ENCODE data around the gene FOXO6. TPM values are rescaled to one million over a fixed set of nuclear protein-coding genes. Genes with fewer than 3 reads are reported as not detected.

The FOXO6 gene
- total and polyA plus RNA-seq, 2 donors from 2014 or later: 0.47 to 1.0 TPM

DNA sequence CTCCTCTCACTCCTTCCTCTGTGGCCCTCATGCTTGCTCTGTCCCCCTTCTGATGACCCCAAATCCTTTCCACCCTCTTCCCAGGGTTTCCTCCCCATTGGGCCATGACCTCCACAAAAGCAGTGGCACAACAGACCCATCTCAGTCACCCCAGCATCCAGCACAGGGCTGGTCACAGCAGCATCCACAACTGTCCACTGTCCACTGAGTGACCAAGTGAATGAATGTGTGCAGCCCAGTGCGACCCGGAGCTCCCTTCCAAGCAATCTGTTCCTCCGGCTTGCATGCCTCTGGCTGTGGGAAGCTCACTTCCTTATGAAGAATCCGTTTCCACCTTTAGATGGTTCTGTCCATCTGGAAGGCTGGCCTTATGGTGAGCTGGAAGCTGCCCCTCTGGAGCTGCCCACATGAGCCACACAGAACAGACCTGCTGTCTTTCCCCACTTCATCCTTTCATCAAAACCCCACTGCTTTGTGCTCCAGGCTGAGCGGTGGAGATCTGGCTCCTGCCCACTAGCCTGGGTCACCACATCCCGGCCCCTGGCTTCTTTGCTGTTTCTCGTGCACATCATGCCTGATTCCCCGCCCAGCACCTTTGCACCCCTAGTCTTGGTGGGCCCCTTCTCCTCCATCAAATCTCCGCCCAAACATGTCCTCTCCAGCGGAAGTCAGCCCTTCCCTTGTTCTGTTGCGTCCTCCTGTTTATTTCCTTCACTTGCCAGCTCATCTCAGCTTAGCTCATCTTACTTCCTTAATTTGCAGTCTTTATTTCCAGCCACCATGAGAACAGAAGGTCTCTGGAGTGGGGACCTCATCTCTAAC is 66.9 kb downstream of the FOXO6 start:
- H3K9ac ChIP-seq (ENCODE audit: low read length in 3 of 3): no peak overlapping the region
- H3K36me3 ChIP-seq (ENCODE audit: control insufficient read depth in 2 of 3, insufficient read depth in 3 of 3, low read length in 3 of 3): no peaks in the 10 kb centered on the region
- no peak overlapping the region for H3K27ac ChIP-seq (ENCODE audit: low read depth in 2 of 2, low read length in 2 of 2)
- H3K4me3 ChIP-seq (ENCODE audit: low read length in 3 of 3): no peak overlapping the region
- TF ChIP-seq, protein P1, sequence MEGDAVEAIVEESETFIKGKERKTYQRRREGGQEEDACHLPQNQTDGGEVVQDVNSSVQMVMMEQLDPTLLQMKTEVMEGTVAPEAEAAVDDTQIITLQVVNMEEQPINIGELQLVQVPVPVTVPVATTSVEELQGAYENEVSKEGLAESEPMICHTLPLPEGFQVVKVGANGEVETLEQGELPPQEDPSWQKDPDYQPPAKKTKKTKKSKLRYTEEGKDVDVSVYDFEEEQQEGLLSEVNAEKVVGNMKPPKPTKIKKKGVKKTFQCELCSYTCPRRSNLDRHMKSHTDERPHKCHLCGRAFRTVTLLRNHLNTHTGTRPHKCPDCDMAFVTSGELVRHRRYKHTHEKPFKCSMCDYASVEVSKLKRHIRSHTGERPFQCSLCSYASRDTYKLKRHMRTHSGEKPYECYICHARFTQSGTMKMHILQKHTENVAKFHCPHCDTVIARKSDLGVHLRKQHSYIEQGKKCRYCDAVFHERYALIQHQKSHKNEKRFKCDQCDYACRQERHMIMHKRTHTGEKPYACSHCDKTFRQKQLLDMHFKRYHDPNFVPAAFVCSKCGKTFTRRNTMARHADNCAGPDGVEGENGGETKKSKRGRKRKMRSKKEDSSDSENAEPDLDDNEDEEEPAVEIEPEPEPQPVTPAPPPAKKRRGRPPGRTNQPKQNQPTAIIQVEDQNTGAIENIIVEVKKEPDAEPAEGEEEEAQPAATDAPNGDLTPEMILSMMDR (IDR thresholded peaks at IDR 0.05; ENCODE audit: borderline replicate concordance, extremely low read depth, insufficient read depth): no peak
- DNase-seq (no peak), FAIRE-seq (no peak)
- intact Hi-C loops (cut with DNase I): no loop called here
- H3K4me1 ChIP-seq (ENCODE audit: control insufficient read depth in 2 of 3, insufficient read depth in 2 of 3, low read depth in 1 of 3, low read length in 3 of 3): peaks cover 0 to 10% (median 8%) of the 10 kb centered on the region in 3 donors
- no peaks in the 10 kb centered on the region for H3K27me3 ChIP-seq (ENCODE audit: control insufficient read depth, insufficient read depth, low read length)
- no peaks in the 10 kb centered on the region for H3K9me3 ChIP-seq (ENCODE audit: control insufficient read depth in 2 of 3, insufficient read depth in 1 of 3, low read length in 3 of 3)

DNA sequence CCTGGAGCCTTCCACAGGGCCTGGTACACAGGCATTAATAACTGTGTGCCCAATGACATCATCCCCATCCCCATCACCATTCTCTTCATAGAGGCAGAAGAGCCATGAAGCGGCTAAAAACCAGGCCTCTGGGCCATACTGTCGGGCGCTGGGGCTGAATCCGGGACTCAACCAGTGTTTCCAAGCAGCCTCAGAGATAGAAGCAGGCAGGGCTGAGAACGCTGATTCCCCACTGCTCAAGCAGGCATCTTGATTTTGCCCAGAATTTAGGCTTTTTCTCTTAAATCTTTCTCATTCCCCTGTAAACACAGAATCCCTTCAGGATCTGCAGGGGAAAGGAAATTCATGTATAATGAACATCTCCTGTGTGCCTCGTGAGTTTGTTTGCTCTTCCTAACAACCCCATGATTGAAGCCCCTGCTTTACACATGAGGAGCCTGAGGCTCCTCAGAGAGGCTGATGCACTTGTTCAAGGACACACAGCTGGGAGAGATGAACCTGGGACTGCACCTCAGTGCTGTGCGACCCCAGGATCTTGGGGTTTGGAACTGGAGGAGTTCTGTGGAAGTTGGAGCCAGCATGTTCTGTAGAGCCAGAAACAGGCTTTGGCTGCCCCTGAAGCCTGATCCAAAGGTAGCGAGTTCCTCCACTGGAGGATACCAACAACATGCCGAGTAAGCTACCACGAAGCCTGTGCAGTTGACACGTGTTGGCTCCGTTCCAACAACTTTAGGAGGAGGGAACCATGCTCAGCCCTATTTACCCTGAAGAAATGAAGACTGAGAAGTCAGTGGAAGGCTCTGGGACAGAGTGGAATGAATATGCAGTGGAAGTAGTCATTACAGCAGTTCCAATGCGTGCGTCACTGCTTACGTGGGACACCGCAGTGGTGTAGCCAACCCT is 67.8 kb downstream of the FOXO6 start:
- peaks cover 0 to 10% (median 8%) of the 10 kb centered on the region in 3 donors for H3K4me1 ChIP-seq (ENCODE audit: control insufficient read depth in 2 of 3, insufficient read depth in 2 of 3, low read depth in 1 of 3, low read length in 3 of 3)
- no peaks in the 10 kb centered on the region for H3K9me3 ChIP-seq (ENCODE audit: control insufficient read depth in 2 of 3, insufficient read depth in 1 of 3, low read length in 3 of 3)
- H3K27ac ChIP-seq (ENCODE audit: low read depth in 2 of 2, low read length in 2 of 2): no peak overlapping the region
- no peak overlapping the region for H3K9ac ChIP-seq (ENCODE audit: low read length in 3 of 3)
- no peaks in the 10 kb centered on the region for H3K27me3 ChIP-seq (ENCODE audit: control insufficient read depth, insufficient read depth, low read length)
- FAIRE-seq (no peak), DNase-seq (peak in 1 of 5 donors; percentile 28)
- H3K36me3 ChIP-seq (ENCODE audit: control insufficient read depth in 2 of 3, insufficient read depth in 3 of 3, low read length in 3 of 3): no peaks in the 10 kb centered on the region
- H3K4me3 ChIP-seq (ENCODE audit: low read length in 3 of 3): no peak overlapping the region
- intact Hi-C loops (cut with DNase I): no loop called here
- TF ChIP-seq, protein P1 (IDR thresholded peaks at IDR 0.05; ENCODE audit: borderline replicate concordance, extremely low read depth, insufficient read depth): no peak

DNA sequence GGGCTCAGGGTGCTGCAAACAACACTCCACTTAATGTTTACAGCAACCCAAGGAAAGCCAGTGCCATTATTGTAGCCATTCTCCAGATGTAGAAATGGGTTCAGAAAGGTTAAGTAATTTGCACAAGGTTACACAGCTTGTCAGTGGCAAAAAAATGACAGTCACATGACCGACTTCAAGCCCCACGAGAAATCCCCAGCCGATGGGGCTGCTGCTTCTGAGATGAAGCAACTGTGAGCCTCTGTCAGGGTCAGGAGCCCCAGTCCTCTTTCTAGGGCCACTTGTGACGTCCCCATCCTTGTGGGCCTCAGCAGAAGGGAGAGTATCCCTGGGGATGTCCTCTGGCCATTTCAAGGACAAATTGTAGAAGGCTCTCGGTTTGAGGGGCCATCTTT is 68.4 kb downstream of the FOXO6 start:
- Histone ChIP-seq H3K4me1 (ENCODE audit: control insufficient read depth in 2 of 3, insufficient read depth in 2 of 3, low read depth in 1 of 3, low read length in 3 of 3) (peaks cover 0 to 10% (median 8%) of the 10 kb centered on the region in 3 donors), H3K4me3 (ENCODE audit: low read length in 3 of 3) (no peak overlapping the region), H3K27me3 (ENCODE audit: control insufficient read depth, insufficient read depth, low read length) (no peaks in the 10 kb centered on the region), H3K9ac (ENCODE audit: low read length in 3 of 3) (no peak overlapping the region), H3K36me3 (ENCODE audit: control insufficient read depth in 2 of 3, insufficient read depth in 3 of 3, low read length in 3 of 3) (no peaks in the 10 kb centered on the region), H3K27ac (ENCODE audit: low read depth in 2 of 2, low read length in 2 of 2) (no peak overlapping the region), H3K9me3 (ENCODE audit: control insufficient read depth in 2 of 3, insufficient read depth in 1 of 3, low read length in 3 of 3) (no peaks in the 10 kb centered on the region)
- TF ChIP-seq, protein P1 (IDR thresholded peaks at IDR 0.05; ENCODE audit: borderline replicate concordance, extremely low read depth, insufficient read depth): no peak
- FAIRE-seq (no peak), DNase-seq (no peak)
- intact Hi-C loops (cut with DNase I): no loop called here

Data from kidney (tissue), 14 donors.